ENCODE measurements around the gene NCAPD2. TPM values are rescaled to one million over a fixed set of nuclear protein-coding genes. Genes with fewer than 3 reads are reported as not detected.
"Not testable (repeated sequence)": the region's sequence is repeated elsewhere in the genome, so short reads cannot be mapped to it uniquely, and the experiment has no call there.

NCAPD2 gene
- total and polyA plus RNA-seq, 8 donors, result 5.6 to 16.2 (median 8.5) TPM

DNA sequence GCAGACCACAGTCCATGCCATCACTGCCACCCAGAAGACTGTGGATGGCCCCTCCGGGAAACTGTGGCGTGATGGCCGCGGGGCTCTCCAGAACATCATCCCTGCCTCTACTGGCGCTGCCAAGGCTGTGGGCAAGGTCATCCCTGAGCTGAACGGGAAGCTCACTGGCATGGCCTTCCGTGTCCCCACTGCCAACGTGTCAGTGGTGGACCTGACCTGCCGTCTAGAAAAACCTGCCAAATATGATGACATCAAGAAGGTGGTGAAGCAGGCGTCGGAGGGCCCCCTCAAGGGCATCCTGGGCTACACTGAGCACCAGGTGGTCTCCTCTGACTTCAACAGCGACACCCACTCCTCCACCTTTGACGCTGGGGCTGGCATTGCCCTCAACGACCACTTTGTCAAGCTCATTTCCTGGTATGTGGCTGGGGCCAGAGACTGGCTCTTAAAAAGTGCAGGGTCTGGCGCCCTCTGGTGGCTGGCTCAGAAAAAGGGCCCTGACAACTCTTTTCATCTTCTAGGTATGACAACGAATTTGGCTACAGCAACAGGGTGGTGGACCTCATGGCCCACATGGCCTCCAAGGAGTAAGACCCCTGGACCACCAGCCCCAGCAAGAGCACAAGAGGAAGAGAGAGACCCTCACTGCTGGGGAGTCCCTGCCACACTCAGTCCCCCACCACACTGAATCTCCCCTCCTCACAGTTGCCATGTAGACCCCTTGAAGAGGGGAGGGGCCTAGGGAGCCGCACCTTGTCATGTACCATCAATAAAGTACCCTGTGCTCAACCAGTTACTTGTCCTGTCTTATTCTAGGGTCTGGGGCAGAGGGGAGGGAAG lies 43.9 kb downstream of the NCAPD2 start:
- H3K27ac ChIP-seq, result peak overlapping the region; percentile 8 to 62 (median 52)
- not testable (repeated sequence) for H3K4me3 ChIP-seq, FAIRE-seq, H3K27me3 ChIP-seq, H3K36me3 ChIP-seq, ATAC-seq, H3K9me3 ChIP-seq
- H3K4me1 ChIP-seq, result peaks cover 9 to 11% (median 9%) of the 10 kb centered on the region in 3 donors
- 34% methylated on average over 17 of the region's 17 CpGs for WGBS, 2 donors
- TF ChIP-seq CTCF (IDR thresholded peaks at IDR 0.05), result peak; percentile 77 to 90 (median 84)
- DNase-seq, result peak; percentile 70 to 89 (median 83)
- intact Hi-C loops (cut with DNase I), result loop anchor here in 2 of 3 donors (5.0 kb wide), 2 partner anchors 115 to 210 kb away; no protein-coding TSS in a partner anchor

- no peaks in the 10 kb centered on the region for H3K27me3 ChIP-seq
- no peak for ATAC-seq
- intact Hi-C loops (cut with DNase I), result loop anchor here in 2 of 3 donors (5.0 kb wide), 2 partner anchors 116 to 211 kb away; no protein-coding TSS in a partner anchor
- 74 to 76% methylated on average over 24 of the region's 24 CpGs for WGBS, 2 donors
- peaks cover 5 to 8% (median 6%) of the 10 kb centered on the region in 3 donors for H3K4me1 ChIP-seq
- H3K27ac ChIP-seq, result no peak overlapping the region
- no peak overlapping the region for H3K4me3 ChIP-seq
- H3K9me3 ChIP-seq, result no peaks in the 10 kb centered on the region
- no peak for TF ChIP-seq CTCF (IDR thresholded peaks at IDR 0.05)
- H3K36me3 ChIP-seq, result peaks cover 0 to 6% (median 3%) of the 10 kb centered on the region in 3 donors
- no peak for DNase-seq
- no peak for FAIRE-seq
Observed at GRCh38 chr12:6538420-6539313, 44.8 kb downstream of the NCAPD2 start.

DNA sequence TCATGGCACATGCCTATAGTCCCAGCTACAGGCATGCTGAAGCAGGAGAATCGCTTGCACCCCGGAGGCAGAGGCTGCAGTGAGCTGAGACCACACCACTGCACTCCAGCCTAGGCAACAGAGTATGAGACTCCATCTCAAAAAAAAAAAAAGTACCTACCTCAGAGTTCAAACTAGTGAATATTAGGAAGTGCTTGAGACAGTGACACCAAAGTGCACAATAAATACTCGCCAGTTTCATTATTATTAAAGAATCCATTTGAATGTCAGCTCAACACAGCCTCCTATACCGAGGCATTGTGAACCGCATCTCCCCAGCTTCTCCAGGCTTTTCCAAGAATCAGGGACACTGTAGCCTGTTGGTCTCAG lies 45.4 kb downstream of the NCAPD2 start:
- no peak overlapping the region for H3K4me3 ChIP-seq
- no peak for FAIRE-seq
- no peak for TF ChIP-seq CTCF (IDR thresholded peaks at IDR 0.05)
- no peak for ATAC-seq
- no peak for DNase-seq
- H3K36me3 ChIP-seq, result peaks cover 0 to 6% (median 3%) of the 10 kb centered on the region in 3 donors
- 85 to 99% methylated on average over 5 of the region's 5 CpGs for WGBS, 2 donors
- no peak overlapping the region for H3K27ac ChIP-seq
- H3K9me3 ChIP-seq, result no peaks in the 10 kb centered on the region
- intact Hi-C loops (cut with DNase I), result loop anchor here in 2 of 3 donors (5.0 kb wide), 2 partner anchors 117 to 212 kb away; no protein-coding TSS in a partner anchor
- H3K27me3 ChIP-seq, result no peaks in the 10 kb centered on the region
- peaks cover 5 to 8% (median 6%) of the 10 kb centered on the region in 3 donors for H3K4me1 ChIP-seq

DNA sequence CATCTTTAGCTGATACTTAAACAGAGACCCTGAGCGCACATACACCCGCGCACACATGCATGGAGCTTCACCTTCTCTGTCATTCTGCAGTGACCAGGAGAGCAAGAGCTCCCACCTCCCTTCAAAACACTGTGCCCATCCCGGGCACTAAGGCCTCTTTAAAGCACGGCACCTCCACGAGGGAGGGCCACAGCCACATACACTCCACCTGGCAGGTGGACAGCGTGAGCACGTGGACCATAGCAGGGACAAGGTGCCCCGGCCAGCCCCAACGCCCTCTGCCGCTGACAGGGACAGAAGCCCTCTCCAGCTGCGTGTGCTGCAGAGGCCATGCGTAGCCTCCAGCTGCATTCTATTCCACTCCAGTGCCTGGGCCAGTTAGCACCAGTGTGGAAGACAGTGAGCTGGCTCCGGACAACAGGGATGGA lies 45.8 kb downstream of the NCAPD2 start:
- Histone ChIP-seq H3K27ac (no peak overlapping the region), H3K4me1 (peaks cover 5 to 8% (median 6%) of the 10 kb centered on the region in 3 donors), H3K4me3 (no peak overlapping the region), H3K36me3 (peaks cover 0 to 6% (median 3%) of the 10 kb centered on the region in 3 donors), H3K27me3 (no peaks in the 10 kb centered on the region), H3K9me3 (no peaks in the 10 kb centered on the region)
- ATAC-seq, result no peak
- FAIRE-seq, result no peak
- 81 to 82% methylated on average over 14 of the region's 14 CpGs for WGBS, 2 donors
- intact Hi-C loops (cut with DNase I), result loop anchor here in 2 of 3 donors (5.0 kb wide), 2 partner anchors 117 to 212 kb away; no protein-coding TSS in a partner anchor
- TF ChIP-seq CTCF (IDR thresholded peaks at IDR 0.05), result no peak
- DNase-seq, result no peak
